Limb (tissue), 2 donors: ENCODE data around the gene TLL2.

ENCODE experiments used
- DNase-seq, 2 donors: peaks; one replicate each; pipeline ENCODE4 v3.0.0-alpha.2; 2016; ENCODE audit errors: extremely low spot score in 2 of 2

TLL2 gene

GRCh38 chr10:96325719-96326373 is 187.9 kb downstream of the TLL2 start:
- no peak for DNase-seq

- DNase-seq: no peak
Measured at GRCh38 chr10:96324447-96324846, 189.3 kb downstream of the TLL2 start.

GRCh38 chr10:96322275-96322674 is 191.5 kb downstream of the TLL2 start:
- DNase-seq: no peak

GRCh38 chr10:96321822-96322221 is 191.9 kb downstream of the TLL2 start:
- DNase-seq: no peak

- DNase-seq: no peak
Measured at GRCh38 chr10:96319754-96320474, 193.8 kb downstream of the TLL2 start.

- DNase-seq: no peak
Measured at GRCh38 chr10:96317067-96317833, 196.5 kb downstream of the TLL2 start.
